GM12878 (cell line): Measurements from ENCODE around the gene PATJ. TPM values are rescaled to one million over a fixed set of nuclear protein-coding genes. Genes with fewer than 3 reads are reported as not detected.

Source experiments
- ATAC-seq: fragments of 200-7000 bp; cut with Tn5 transposase; 3 replicates; pipeline ENCODE4 v1.9.1; 2020; ENCODE audit warnings: mild to moderate bottlenecking, moderate library complexity
- BruUV-seq: library from RNA; stranded (reverse); fragments of 400-500 nt; replicated peaks from 2 replicates; lab custom pipeline; 2021; lab: Mats Ljungman, UMichigan
- CTCF ChIA-PET: fragments of 300-600 bp; sonication (Branson Sonifier 250); formaldehyde crosslinking; extraction: SDS; loops from one replicate; lab custom pipeline; 2021; ENCODE audit warnings: inconsistent platforms; lab: Yijun Ruan, JAX
- POLR2A ChIA-PET: fragments of 350-600 bp; formaldehyde crosslinking; extraction: SDS; loops from one replicate; lab custom pipeline; 2021; ENCODE audit warnings: inconsistent platforms; lab: Charles Lee
- RAD21 ChIA-PET: fragments of 300-600 bp; sonication (Branson Sonifier 250); formaldehyde crosslinking; loops from one replicate; lab custom pipeline; 2023; ENCODE audit warnings: antibody characterized with exemption; ENCODE audit not compliant: unreplicated experiment; lab: Charles Lee
- SMC1A ChIA-PET: fragments of 300-600 bp; sonication (Branson Sonifier 250); formaldehyde crosslinking; loops from one replicate; lab custom pipeline; 2023; ENCODE audit not compliant: unreplicated experiment, uncharacterized antibody; lab: Charles Lee
- DNase-seq: peaks from one replicate; pipeline ENCODE4 v3.0.0-alpha.2; 2011; ENCODE audit warnings: low read depth, low spot score
- FAIRE-seq: peaks from 3 replicates; lab custom pipeline; 2011; peaks lifted over from hg19 to GRCh38; lab: Jason Lieb, UNC
- H2AFZ ChIP-seq: 2 replicates; pipeline ENCODE4 v1.6.0; 2011; ENCODE audit warnings: low read depth, low read length, control low read depth; ENCODE audit not compliant: control insufficient read depth
- H3K27ac ChIP-seq: 2 replicates; pipeline ENCODE4 v1.5.1; 2011; ENCODE audit warnings: control low read depth; ENCODE audit not compliant: control insufficient read depth, insufficient read depth
- H3K27me3 ChIP-seq, 2 experiments: replicated peaks in 1 of 2; 2 replicates each; pipeline versions ENCODE4 v1.6.0 to v1.6.1; 2011; ENCODE audit warnings: low read length in 1 of 2; ENCODE audit not compliant: control insufficient read depth in 2 of 2, insufficient read depth in 2 of 2
- H3K36me3 ChIP-seq, 2 experiments: 2 replicates each; pipeline ENCODE4 v1.5.1; 2011; ENCODE audit warnings: low read length in 1 of 2; ENCODE audit not compliant: control insufficient read depth in 2 of 2, insufficient read depth in 2 of 2
- H3K4me1 ChIP-seq: 2 replicates; pipeline ENCODE4 v1.6.1; 2011; ENCODE audit warnings: mild to moderate bottlenecking, low read length, moderate library complexity, mixed read lengths; ENCODE audit not compliant: control insufficient read depth, insufficient read depth
- H3K4me2 ChIP-seq: 2 replicates; pipeline ENCODE4 v1.6.0; 2011; ENCODE audit warnings: control low read depth; ENCODE audit not compliant: control insufficient read depth, insufficient read depth
- H3K4me3 ChIP-seq: fragments of 200-600 bp; sonication (generic); 2 replicates; pipeline ENCODE4 v1.5.1; 2016
- H3K79me2 ChIP-seq: 2 replicates; pipeline ENCODE4 v1.6.0; 2011; ENCODE audit warnings: low read length; ENCODE audit not compliant: control insufficient read depth, insufficient read depth
- H3K9ac ChIP-seq: 2 replicates; pipeline ENCODE4 v1.8.0; 2011; ENCODE audit warnings: low read length, control low read depth, mixed read lengths; ENCODE audit not compliant: control insufficient read depth, insufficient read depth
- H3K9me3 ChIP-seq: replicated peaks from 3 replicates; pipeline ENCODE4 v1.5.1; 2011; ENCODE audit warnings: mild to moderate bottlenecking, low read length; ENCODE audit not compliant: control insufficient read depth, insufficient read depth
- H4K20me1 ChIP-seq: 2 replicates; pipeline ENCODE4 v1.6.0; 2011; ENCODE audit not compliant: control insufficient read depth, insufficient read depth
- BRCA1 ChIP-seq: IDR thresholded peaks from 2 replicates; pipeline ENCODE4 v1.6.1; 2011; ENCODE audit warnings: low read depth, low read length, improper control_type of control experiment
- CREM ChIP-seq: IDR thresholded peaks from 2 replicates; pipeline ENCODE4 v1.6.1; 2014; ENCODE audit warnings: antibody characterized with exemption, low read depth
- GATAD2B ChIP-seq: fragments of 450-650 bp; conservative IDR thresholded peaks from 2 replicates; pipeline ENCODE4 v1.6.1; 2017; ENCODE audit warnings: low read depth, mild to moderate bottlenecking, moderate library complexity
- HDAC2 ChIP-seq: fragments of 200-600 bp; sonication (generic); IDR thresholded peaks from 2 replicates; pipeline ENCODE4 v1.6.1; 2017
- MYC ChIP-seq: IDR thresholded peaks from 2 replicates; pipeline ENCODE4 v1.6.1; 2011; ENCODE audit warnings: mild to moderate bottlenecking, low read length, moderate library complexity, inconsistent platforms; ENCODE audit not compliant: insufficient read depth, insufficient replicate concordance, insufficient read length, severe bottlenecking
- NBN ChIP-seq: fragments of 450-650 bp; IDR thresholded peaks from 2 replicates; pipeline ENCODE4 v1.6.1; 2016
- SREBF1 ChIP-seq: IDR thresholded peaks from 2 replicates; pipeline ENCODE4 v1.6.1; 2012; ENCODE audit warnings: mild to moderate bottlenecking, low read length
- WGBS: methylation state at CpG from one replicate; pipeline ENCODE4 v1.1.6; 2016; ENCODE audit warnings: low lambda C conversion rate; ENCODE audit not compliant: insufficient replicate concordance, insufficient coverage; ENCODE audit errors: missing lambda C conversion rate; 5-methylcytosine and 5-hydroxymethylcytosine counted together
- in situ Hi-C: fragments of 300-500 bp; cut with MboI; formaldehyde crosslinking; loops from 9 replicates; pipeline ENCODE4 v1.14.3; 2018; ENCODE audit warnings: mixed read lengths
- intact Hi-C: fragments of 100-400 bp; cut with micrococcal nuclease; formaldehyde crosslinking; loops from one replicate; pipeline ENCODE4 v1.14.2; 2022; ENCODE audit not compliant: unreplicated experiment
- polyA plus RNA-seq, 11 experiments: library from polyadenylated mRNA; depleted of rRNA in 4 of 11; unstranded in 6 of 11; stranded (reverse) in 5 of 11; fragments of >200 nt; fragmentation: Nextera tagmentation in 4 of 11; fragmentation: Illumina TruSeq in 1 of 11; extraction: Ambion mirVana in 4 of 11; extraction: Trizol in 1 of 11; gene quantifications; 1 replicate in 1 of 11; 2 replicates in 10 of 11; pipeline versions ENCODE4 v1.2.1 to v1.2.3, GENCODE V29; 2011 to 2016; ENCODE audit warnings: inconsistent platforms in 2 of 11, missing spikeins in 2 of 11, low read depth in 1 of 11
- total RNA-seq, 4 experiments: library from RNA; depleted of rRNA in 3 of 4; stranded (reverse); fragments of >200 nt in 3 of 4; fragmentation: Illumina TruSeq in 1 of 4; extraction: Trizol in 1 of 4; gene quantifications; 2 replicates each; pipeline versions ENCODE4 v1.2.1 to v1.2.3, GENCODE V29; 2013 to 2021
- TF ChIP-seq, protein P1 (sequence below): fragments of 450-650 bp; conservative IDR thresholded peaks from 2 replicates; pipeline ENCODE4 v1.6.1; 2017; ENCODE audit warnings: mild to moderate bottlenecking, moderate library complexity
- TF ChIP-seq, protein P2 (sequence below): fragments of 450-650 bp; IDR thresholded peaks from 2 replicates; pipeline ENCODE4 v1.6.1; 2016; ENCODE audit warnings: mild to moderate bottlenecking

Gene PATJ
- total and polyA plus RNA-seq, 10 of the 15 experiments (the other 5 are each of a cell fraction or from before 2014, with no cell fraction given) = 2.8 to 13.9 (median 6.9) TPM

DNA sequence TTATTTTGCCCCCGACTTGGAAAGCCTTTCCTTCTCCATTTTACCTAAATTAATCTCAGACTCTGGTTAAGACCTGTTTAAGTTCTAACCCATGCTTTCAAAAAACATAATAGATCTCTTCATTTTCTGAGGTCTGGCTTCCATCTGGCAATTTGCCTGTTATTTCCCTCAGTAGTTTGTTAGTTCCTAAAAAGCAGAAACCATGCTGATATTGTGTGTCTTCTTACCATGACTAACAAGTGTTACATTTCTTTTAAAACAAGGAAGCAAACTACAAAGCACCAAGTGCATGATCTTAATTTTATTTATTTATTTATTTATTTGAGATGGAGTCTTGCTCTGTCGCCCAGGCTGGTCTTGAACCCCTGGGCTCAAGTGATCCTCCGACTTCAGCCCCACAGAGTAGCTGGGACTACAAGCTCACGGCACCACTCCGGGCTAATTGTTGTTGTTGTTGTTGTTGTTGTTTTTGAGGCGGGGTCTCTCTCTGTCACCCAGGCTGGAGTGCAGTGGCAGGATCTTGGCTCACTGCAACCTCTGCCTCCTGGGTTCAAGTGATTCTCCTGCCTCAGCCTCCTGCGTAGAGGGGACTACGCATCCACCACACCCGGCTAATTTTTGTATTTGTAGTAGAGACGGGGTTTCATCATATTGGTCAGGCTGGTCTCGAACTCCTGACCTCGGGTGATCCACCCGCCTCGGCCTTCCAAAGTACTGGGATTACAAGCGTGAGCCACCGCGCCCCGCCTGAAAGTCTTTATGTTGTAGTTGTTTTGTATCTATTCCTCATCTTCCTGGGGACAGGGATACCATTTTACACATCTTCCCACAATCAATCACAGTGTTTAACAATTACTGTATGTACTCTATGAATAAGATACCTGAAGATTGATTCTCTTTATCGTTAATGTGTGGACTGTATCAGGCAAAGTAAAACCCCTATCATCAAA lies 1.3 kb upstream of the PATJ start:
- 92% methylated on average over 19 of the region's 19 CpGs for WGBS

More for the DNA sequence above, 1.3 kb upstream of the PATJ start:
- no TSS peak for BruUV-seq
- no peaks in the 10 kb centered on the region for H3K27me3 ChIP-seq
- peaks cover 6% of the 10 kb centered on the region for H3K4me1 ChIP-seq
- peak overlapping the region; percentile 65 for H3K9ac ChIP-seq
- FAIRE-seq (no peak), DNase-seq (no peak), ATAC-seq (no peak)
- peak overlapping the region; percentile 88 for H3K4me2 ChIP-seq
- ChIA-PET CTCF (no interaction called here), RAD21 (no interaction called here), SMC1A (no interaction called here), POLR2A (interaction anchor here (0.6 kb wide), 1 partner anchor 804 kb away, joined by 4 read pairs; no protein-coding TSS in a partner anchor)
- no peaks in the 10 kb centered on the region for H3K36me3 ChIP-seq
- in situ Hi-C loops (no loop called here), intact Hi-C loops (no loop called here)
- H3K9me3 ChIP-seq = no peaks in the 10 kb centered on the region
- H3K27ac ChIP-seq = no peak overlapping the region
- H3K4me3 ChIP-seq = peak overlapping the region; percentile 83
- no peaks in the 10 kb centered on the region for H4K20me1 ChIP-seq
- peak overlapping the region; percentile 85 for H2AFZ ChIP-seq
- H3K79me2 ChIP-seq = peaks cover 1% of the 10 kb centered on the region; the same call in 1 of the 2 replicates
- TF ChIP-seq HDAC2 (no peak), MYC (no peak), CREM (no peak), GATAD2B (no peak), BRCA1 (no peak), NBN (no peak), SREBF1 (no peak)
- TF ChIP-seq, protein P1, sequence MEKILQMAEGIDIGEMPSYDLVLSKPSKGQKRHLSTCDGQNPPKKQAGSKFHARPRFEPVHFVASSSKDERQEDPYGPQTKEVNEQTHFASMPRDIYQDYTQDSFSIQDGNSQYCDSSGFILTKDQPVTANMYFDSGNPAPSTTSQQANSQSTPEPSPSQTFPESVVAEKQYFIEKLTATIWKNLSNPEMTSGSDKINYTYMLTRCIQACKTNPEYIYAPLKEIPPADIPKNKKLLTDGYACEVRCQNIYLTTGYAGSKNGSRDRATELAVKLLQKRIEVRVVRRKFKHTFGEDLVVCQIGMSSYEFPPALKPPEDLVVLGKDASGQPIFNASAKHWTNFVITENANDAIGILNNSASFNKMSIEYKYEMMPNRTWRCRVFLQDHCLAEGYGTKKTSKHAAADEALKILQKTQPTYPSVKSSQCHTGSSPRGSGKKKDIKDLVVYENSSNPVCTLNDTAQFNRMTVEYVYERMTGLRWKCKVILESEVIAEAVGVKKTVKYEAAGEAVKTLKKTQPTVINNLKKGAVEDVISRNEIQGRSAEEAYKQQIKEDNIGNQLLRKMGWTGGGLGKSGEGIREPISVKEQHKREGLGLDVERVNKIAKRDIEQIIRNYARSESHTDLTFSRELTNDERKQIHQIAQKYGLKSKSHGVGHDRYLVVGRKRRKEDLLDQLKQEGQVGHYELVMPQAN = no peak
- TF ChIP-seq, protein P2, sequence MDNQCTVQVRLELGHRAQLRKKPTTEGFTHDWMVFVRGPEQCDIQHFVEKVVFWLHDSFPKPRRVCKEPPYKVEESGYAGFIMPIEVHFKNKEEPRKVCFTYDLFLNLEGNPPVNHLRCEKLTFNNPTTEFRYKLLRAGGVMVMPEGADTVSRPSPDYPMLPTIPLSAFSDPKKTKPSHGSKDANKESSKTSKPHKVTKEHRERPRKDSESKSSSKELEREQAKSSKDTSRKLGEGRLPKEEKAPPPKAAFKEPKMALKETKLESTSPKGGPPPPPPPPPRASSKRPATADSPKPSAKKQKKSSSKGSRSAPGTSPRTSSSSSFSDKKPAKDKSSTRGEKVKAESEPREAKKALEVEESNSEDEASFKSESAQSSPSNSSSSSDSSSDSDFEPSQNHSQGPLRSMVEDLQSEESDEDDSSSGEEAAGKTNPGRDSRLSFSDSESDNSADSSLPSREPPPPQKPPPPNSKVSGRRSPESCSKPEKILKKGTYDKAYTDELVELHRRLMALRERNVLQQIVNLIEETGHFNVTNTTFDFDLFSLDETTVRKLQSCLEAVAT = peak; percentile 20; the same call in 1 of the 2 replicates
